Measurements from ENCODE around the gene TBC1D22A.

GRCh38 chr22:47169801-47170140 lies 407.3 kb downstream of the TBC1D22A start:
- TF ChIP-seq CTCF (conservative IDR thresholded peaks at IDR 0.05; ENCODE audit: low read length) (no peak), EZH2phosphoT487 (IDR thresholded peaks at IDR 0.05; ENCODE audit: borderline replicate concordance, low read depth, low read length) (no peak)

Measured in OCI-LY7 (cell line).